Measurements from ENCODE around the gene IQGAP2.

The IQGAP2 gene

DNA sequence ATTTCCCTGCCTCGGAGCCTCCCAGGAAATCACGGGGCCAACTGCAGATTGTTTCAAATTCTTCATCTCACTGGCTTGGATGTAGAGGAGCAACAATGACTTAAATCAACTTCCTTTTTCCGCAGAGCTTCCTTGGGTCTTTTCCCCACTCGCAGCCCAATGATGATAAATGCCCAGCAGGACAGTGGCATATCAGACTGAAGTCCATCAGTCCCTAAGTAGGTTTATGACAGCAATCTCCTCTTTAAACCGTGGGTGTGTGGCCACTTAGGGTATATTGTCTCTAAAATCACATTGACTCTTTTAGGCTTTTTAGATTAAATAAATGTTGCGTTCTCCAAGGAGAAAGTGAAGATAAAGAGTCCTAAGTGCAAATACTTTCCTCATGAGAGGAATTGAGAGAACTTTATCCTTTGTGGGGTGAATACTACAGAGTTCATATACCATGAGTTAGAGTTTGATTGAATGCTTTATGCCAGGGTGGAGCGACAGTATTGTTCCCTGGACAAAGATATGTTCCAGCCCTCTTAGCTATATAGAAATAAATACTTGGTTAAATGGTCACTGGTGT is 59.1 kb downstream of the IQGAP2 start:
- TF ChIP-seq, protein P1, sequence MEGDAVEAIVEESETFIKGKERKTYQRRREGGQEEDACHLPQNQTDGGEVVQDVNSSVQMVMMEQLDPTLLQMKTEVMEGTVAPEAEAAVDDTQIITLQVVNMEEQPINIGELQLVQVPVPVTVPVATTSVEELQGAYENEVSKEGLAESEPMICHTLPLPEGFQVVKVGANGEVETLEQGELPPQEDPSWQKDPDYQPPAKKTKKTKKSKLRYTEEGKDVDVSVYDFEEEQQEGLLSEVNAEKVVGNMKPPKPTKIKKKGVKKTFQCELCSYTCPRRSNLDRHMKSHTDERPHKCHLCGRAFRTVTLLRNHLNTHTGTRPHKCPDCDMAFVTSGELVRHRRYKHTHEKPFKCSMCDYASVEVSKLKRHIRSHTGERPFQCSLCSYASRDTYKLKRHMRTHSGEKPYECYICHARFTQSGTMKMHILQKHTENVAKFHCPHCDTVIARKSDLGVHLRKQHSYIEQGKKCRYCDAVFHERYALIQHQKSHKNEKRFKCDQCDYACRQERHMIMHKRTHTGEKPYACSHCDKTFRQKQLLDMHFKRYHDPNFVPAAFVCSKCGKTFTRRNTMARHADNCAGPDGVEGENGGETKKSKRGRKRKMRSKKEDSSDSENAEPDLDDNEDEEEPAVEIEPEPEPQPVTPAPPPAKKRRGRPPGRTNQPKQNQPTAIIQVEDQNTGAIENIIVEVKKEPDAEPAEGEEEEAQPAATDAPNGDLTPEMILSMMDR (IDR thresholded peaks at IDR 0.05; ENCODE audit: insufficient read depth, low read length, poor library complexity, severe bottlenecking), result no peak
- Histone ChIP-seq H3K27me3 (replicated peaks; ENCODE audit: control insufficient read depth, insufficient read depth, low read length) (no peaks in the 10 kb centered on the region), H3K36me3 (ENCODE audit: control insufficient read depth, insufficient read depth, low read length) (peaks cover 2% of the 10 kb centered on the region), H3K4me3 (replicated peaks; ENCODE audit: low read depth, low read length) (no peak overlapping the region)
- DNase-seq (ENCODE audit: extremely low read depth, insufficient read length), result no peak

DNA sequence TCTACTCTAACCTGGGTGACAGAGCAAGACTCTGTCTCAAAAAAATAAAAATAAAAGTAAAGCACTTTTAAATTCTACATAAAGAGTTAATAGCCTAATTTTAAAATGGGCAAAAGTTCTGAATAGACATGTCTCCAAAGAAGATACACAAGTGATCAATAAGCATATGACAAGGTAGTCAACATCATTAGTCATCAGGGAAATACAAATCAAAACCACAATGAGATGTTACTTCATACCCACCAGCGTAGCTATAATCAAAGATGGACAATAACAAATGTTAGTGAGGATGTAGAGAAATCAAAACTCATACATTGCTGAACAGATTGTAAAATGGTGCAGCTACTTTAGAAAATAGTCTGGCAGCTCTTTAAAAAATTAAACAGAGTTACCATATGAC is 64.1 kb downstream of the IQGAP2 start:
- DNase-seq (ENCODE audit: extremely low read depth, insufficient read length), result no peak
- Histone ChIP-seq H3K27me3 (replicated peaks; ENCODE audit: control insufficient read depth, insufficient read depth, low read length) (no peaks in the 10 kb centered on the region), H3K36me3 (ENCODE audit: control insufficient read depth, insufficient read depth, low read length) (no peaks in the 10 kb centered on the region), H3K4me3 (replicated peaks; ENCODE audit: low read depth, low read length) (no peak overlapping the region)
- TF ChIP-seq, protein P1 (IDR thresholded peaks at IDR 0.05; ENCODE audit: insufficient read depth, low read length, poor library complexity, severe bottlenecking), result no peak

DNA sequence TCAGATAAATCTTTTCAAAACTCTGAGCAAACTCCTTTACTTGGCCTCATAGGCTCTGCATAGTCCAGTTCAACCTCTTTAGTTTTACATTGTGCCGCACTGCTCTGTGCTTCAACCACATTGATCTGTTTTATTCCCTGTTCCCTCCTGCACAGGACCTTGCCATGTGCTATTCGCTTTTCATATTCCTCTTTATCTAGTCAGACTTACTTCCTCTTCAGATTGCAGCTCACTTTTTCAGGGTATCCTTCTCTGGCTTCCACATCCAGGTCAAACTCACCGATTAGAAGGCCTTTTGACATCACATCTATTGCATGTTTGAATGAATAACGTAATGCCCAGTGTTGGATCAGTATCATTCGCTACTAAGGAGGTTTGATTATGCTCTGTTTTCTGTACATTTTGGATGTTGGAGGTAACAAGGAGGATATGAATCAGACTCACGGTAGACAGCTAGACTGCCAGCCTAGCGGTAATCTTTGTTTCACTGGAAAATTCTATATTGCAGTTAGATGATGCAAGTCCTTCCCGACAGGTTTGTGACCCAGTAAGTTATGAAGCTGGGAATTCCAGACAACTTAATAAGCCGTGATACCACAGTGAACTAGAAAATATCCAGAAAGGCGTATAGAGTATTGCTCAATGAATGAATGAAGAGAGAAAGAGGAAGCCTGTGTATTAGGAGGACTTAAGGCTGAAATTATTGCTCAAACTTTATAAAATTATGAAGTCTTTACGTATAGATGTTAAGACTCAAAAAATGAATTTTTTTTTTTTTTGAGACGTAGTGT is 65.7 kb downstream of the IQGAP2 start:
- TF ChIP-seq, protein P1 (IDR thresholded peaks at IDR 0.05; ENCODE audit: insufficient read depth, low read length, poor library complexity, severe bottlenecking), result no peak
- Histone ChIP-seq H3K27me3 (replicated peaks; ENCODE audit: control insufficient read depth, insufficient read depth, low read length) (no peaks in the 10 kb centered on the region), H3K4me3 (replicated peaks; ENCODE audit: low read depth, low read length) (no peak overlapping the region), H3K36me3 (ENCODE audit: control insufficient read depth, insufficient read depth, low read length) (no peaks in the 10 kb centered on the region)
- no peak for DNase-seq (ENCODE audit: extremely low read depth, insufficient read length)

DNA sequence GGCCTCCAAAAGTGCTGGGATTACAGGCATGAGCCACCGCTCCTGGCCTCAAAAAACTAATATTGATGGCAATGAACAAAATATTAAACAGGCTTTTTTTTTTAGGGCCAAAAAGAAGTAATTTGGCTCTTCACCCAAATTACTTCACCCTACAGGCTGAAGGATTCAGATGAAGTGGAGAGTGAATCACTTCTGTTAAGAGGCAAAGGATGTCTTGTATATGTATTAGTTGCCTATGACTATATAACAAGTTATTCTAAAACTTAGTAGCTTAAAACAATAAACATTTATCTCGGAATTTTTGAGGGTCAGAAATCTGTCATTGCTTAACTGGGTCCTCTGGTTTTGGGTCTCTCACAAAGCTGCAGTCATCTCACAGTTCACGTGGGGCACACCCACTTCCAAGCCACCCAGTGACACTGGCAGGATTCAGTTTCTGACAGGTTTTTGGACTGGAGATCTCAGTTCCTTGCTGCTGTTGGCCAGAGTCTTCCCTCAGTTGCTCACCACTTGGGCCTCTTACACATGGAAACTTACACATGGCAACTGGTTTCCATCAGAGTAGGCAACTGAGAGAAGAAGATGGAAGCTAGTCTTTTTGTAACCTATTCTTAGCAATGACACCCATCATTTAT is 66.7 kb downstream of the IQGAP2 start:
- no peak overlapping the region for H3K4me3 ChIP-seq (replicated peaks; ENCODE audit: low read depth, low read length)
- no peak for DNase-seq (ENCODE audit: extremely low read depth, insufficient read length)
- H3K36me3 ChIP-seq (ENCODE audit: control insufficient read depth, insufficient read depth, low read length), result no peaks in the 10 kb centered on the region
- H3K27me3 ChIP-seq (replicated peaks; ENCODE audit: control insufficient read depth, insufficient read depth, low read length), result no peaks in the 10 kb centered on the region
- TF ChIP-seq, protein P1 (IDR thresholded peaks at IDR 0.05; ENCODE audit: insufficient read depth, low read length, poor library complexity, severe bottlenecking), result no peak

DNA sequence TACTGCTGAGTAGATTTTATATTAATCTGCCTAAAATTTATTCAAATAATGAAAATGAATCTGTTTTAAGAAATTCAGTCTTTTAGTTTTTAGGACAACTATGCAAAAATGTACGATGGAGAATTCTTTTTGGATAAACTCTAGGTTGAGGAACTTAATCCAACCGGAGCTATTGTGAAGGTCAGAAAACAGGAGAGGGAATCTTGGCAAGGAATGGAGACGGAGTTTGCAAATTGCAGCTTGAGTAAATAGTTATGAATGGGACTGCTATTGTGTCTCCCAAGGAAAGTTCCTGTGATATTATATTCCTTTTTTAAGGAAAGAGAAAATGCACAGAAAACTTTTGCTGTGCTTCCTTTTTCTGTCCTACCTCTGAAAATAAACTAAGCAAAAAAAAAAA is 67.9 kb downstream of the IQGAP2 start:
- H3K36me3 ChIP-seq (ENCODE audit: control insufficient read depth, insufficient read depth, low read length), result no peaks in the 10 kb centered on the region
- no peaks in the 10 kb centered on the region for H3K27me3 ChIP-seq (replicated peaks; ENCODE audit: control insufficient read depth, insufficient read depth, low read length)
- no peak for DNase-seq (ENCODE audit: extremely low read depth, insufficient read length)
- no peak overlapping the region for H3K4me3 ChIP-seq (replicated peaks; ENCODE audit: low read depth, low read length)
- TF ChIP-seq, protein P1 (IDR thresholded peaks at IDR 0.05; ENCODE audit: insufficient read depth, low read length, poor library complexity, severe bottlenecking), result no peak

Measured in GM06990 (cell line).